ENCODE measurements around the gene THAP8.

THAP8 gene

GRCh38 chr19:36059180-36059910 is 5.3 kb upstream of the THAP8 start:
- Histone ChIP-seq H3K4me3 (ENCODE audit: low read depth in 1 of 2, low read length in 2 of 2) (no peak overlapping the region), H4K20me1 (ENCODE audit: insufficient read depth, low read length) (peaks cover 74% of the 10 kb centered on the region), H3K36me3 (ENCODE audit: insufficient read depth, low read length) (peaks cover 77% of the 10 kb centered on the region), H3K27ac (ENCODE audit: low read length) (no peak overlapping the region), H3K9me3 (ENCODE audit: insufficient read depth, low read length, severe bottlenecking) (no peaks in the 10 kb centered on the region), H3K79me2 (ENCODE audit: insufficient read depth, low read length) (peaks cover 87% of the 10 kb centered on the region), H3K27me3 (ENCODE audit: insufficient read depth, low read length, poor library complexity) (no peaks in the 10 kb centered on the region), H3K4me2 (ENCODE audit: insufficient read depth, low read length) (peak overlapping the region; percentile 35; the same call in 1 of the 2 replicates), H2AFZ (ENCODE audit: low read depth, low read length) (no peak overlapping the region), H3K9ac (ENCODE audit: low read depth, low read length) (no peak overlapping the region), H3K4me1 (ENCODE audit: insufficient read depth, low read length) (peaks cover 46% of the 10 kb centered on the region)
- DNase-seq (no peak), ATAC-seq (ENCODE audit: insufficient read depth, low read depth) (no peak)
- TF ChIP-seq, protein P1, sequence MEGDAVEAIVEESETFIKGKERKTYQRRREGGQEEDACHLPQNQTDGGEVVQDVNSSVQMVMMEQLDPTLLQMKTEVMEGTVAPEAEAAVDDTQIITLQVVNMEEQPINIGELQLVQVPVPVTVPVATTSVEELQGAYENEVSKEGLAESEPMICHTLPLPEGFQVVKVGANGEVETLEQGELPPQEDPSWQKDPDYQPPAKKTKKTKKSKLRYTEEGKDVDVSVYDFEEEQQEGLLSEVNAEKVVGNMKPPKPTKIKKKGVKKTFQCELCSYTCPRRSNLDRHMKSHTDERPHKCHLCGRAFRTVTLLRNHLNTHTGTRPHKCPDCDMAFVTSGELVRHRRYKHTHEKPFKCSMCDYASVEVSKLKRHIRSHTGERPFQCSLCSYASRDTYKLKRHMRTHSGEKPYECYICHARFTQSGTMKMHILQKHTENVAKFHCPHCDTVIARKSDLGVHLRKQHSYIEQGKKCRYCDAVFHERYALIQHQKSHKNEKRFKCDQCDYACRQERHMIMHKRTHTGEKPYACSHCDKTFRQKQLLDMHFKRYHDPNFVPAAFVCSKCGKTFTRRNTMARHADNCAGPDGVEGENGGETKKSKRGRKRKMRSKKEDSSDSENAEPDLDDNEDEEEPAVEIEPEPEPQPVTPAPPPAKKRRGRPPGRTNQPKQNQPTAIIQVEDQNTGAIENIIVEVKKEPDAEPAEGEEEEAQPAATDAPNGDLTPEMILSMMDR (IDR thresholded peaks at IDR 0.05; ENCODE audit: borderline replicate concordance, extremely low read depth, low read length, poor library complexity, severe bottlenecking): no peak
- no peak for TF ChIP-seq EZH2 (IDR thresholded peaks at IDR 0.05; ENCODE audit: borderline replicate concordance, low read depth, low read length, severe bottlenecking)

GRCh38 chr19:36058481-36059179 is 4.5 kb upstream of the THAP8 start:
- H3K4me1 ChIP-seq (ENCODE audit: insufficient read depth, low read length): peaks cover 46% of the 10 kb centered on the region
- H3K9ac ChIP-seq (ENCODE audit: low read depth, low read length): 0 out of 2 replicates have a peak overlapping the region, but pooled peaks have one; percentile 13
- H3K27me3 ChIP-seq (ENCODE audit: insufficient read depth, low read length, poor library complexity): no peaks in the 10 kb centered on the region
- no peak overlapping the region for H3K4me3 ChIP-seq (ENCODE audit: low read depth in 1 of 2, low read length in 2 of 2)
- peaks cover 72% of the 10 kb centered on the region for H3K36me3 ChIP-seq (ENCODE audit: insufficient read depth, low read length)
- H3K4me2 ChIP-seq (ENCODE audit: insufficient read depth, low read length): peak overlapping the region; percentile 35; the same call in 1 of the 2 replicates
- H3K27ac ChIP-seq (ENCODE audit: low read length): no peak overlapping the region
- DNase-seq (no peak), ATAC-seq (ENCODE audit: insufficient read depth, low read depth) (no peak)
- H4K20me1 ChIP-seq (ENCODE audit: insufficient read depth, low read length): peaks cover 70% of the 10 kb centered on the region
- no peak overlapping the region for H2AFZ ChIP-seq (ENCODE audit: low read depth, low read length)
- H3K9me3 ChIP-seq (ENCODE audit: insufficient read depth, low read length, severe bottlenecking): no peaks in the 10 kb centered on the region
- H3K79me2 ChIP-seq (ENCODE audit: insufficient read depth, low read length): peaks cover 82% of the 10 kb centered on the region
- no peak for TF ChIP-seq EZH2 (IDR thresholded peaks at IDR 0.05; ENCODE audit: borderline replicate concordance, low read depth, low read length, severe bottlenecking)
- TF ChIP-seq, protein P1 (IDR thresholded peaks at IDR 0.05; ENCODE audit: borderline replicate concordance, extremely low read depth, low read length, poor library complexity, severe bottlenecking): no peak

DNA sequence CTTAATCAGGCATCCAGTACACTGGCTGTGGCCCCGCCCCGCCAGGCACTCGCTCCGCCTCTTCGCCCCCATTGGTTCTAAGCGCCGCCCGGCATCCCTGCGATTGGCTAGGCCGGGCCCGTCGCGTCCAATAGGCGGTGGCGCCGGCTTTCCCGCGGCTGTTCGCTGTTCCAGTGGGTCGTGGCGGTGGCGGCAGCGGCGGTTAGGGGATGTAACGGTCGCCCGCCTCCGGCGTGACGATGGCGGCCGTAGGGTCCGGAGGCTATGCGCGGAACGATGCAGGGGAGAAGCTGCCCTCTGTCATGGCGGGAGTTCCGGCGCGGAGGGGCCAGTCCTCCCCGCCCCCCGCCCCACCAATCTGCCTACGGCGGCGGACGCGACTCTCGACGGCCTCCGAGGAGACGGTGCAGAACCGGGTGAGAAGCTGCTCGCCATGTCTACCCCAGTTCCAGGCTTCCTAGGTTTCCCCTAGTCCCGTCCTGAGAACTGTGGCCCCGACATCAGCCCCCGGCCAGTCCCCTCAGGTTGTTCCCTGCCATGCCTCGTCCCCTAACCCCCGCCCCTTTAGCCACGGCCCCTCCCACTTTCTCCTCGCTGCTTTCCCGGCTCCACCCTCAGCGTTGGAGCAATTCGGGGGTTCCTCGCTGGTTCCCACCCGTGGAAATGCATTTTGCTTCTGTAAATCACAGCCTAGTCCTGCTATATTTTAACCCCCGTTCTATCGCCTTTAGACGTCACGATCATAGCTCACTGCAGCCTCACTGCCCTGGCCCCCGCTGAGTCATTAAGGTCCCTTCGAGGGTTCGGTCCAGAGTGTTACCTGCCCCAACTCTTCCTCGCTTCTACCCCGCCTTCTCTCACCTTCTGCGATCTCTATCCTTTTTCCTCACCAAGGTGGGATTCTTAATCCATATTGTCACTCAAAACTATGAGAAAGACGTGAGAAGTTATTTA is 925 bp upstream of the THAP8 start, which contains the start of gene WDR62:
WDR62 (plus strand) TSS at position 165 of the 954 bp plus-strand sequence; CDS start at position 240, 75 bp downstream.
- no peaks in the 10 kb centered on the region for H3K9me3 ChIP-seq (ENCODE audit: insufficient read depth, low read length, severe bottlenecking)
- H4K20me1 ChIP-seq (ENCODE audit: insufficient read depth, low read length): peaks cover 45% of the 10 kb centered on the region
- H3K27me3 ChIP-seq (ENCODE audit: insufficient read depth, low read length, poor library complexity): no peaks in the 10 kb centered on the region
- H2AFZ ChIP-seq (ENCODE audit: low read depth, low read length): peak within 1 kb of the TSS; percentile 80
- H3K79me2 ChIP-seq (ENCODE audit: insufficient read depth, low read length): peaks cover 72% of the 10 kb centered on the region
- peaks cover 58% of the 10 kb centered on the region for H3K4me1 ChIP-seq (ENCODE audit: insufficient read depth, low read length)
- peak; percentile 96 for DNase-seq
- H3K36me3 ChIP-seq (ENCODE audit: insufficient read depth, low read length): peaks cover 39% of the 10 kb centered on the region
- peak within 1 kb of the TSS; percentile 98 for H3K27ac ChIP-seq (ENCODE audit: low read length)
- H3K4me2 ChIP-seq (ENCODE audit: insufficient read depth, low read length): peak within 1 kb of the TSS; percentile 71
- TF ChIP-seq, protein P1 (IDR thresholded peaks at IDR 0.05; ENCODE audit: borderline replicate concordance, extremely low read depth, low read length, poor library complexity, severe bottlenecking): no peak
- no peak for TF ChIP-seq EZH2 (IDR thresholded peaks at IDR 0.05; ENCODE audit: borderline replicate concordance, low read depth, low read length, severe bottlenecking)
- peak within 1 kb of the TSS; percentile 94 for H3K9ac ChIP-seq (ENCODE audit: low read depth, low read length)
- peak within 1 kb of the TSS; percentile 57 to 77 for H3K4me3 ChIP-seq (ENCODE audit: low read depth in 1 of 2, low read length in 2 of 2)
- peak; percentile 79 for ATAC-seq (ENCODE audit: insufficient read depth, low read depth)

Data from DND-41 (cell line).